Islet precursor cell (in vitro differentiated cells): ENCODE data around the gene PCDHA5.
"Not testable (repeated sequence)": the region's sequence is repeated elsewhere in the genome, so short reads cannot be mapped to it uniquely, and the experiment has no call there.

Experiments used
- DNase-seq: peaks from one replicate; pipeline ENCODE4 v3.0.0-alpha.2; 2018

PCDHA5 gene

DNA sequence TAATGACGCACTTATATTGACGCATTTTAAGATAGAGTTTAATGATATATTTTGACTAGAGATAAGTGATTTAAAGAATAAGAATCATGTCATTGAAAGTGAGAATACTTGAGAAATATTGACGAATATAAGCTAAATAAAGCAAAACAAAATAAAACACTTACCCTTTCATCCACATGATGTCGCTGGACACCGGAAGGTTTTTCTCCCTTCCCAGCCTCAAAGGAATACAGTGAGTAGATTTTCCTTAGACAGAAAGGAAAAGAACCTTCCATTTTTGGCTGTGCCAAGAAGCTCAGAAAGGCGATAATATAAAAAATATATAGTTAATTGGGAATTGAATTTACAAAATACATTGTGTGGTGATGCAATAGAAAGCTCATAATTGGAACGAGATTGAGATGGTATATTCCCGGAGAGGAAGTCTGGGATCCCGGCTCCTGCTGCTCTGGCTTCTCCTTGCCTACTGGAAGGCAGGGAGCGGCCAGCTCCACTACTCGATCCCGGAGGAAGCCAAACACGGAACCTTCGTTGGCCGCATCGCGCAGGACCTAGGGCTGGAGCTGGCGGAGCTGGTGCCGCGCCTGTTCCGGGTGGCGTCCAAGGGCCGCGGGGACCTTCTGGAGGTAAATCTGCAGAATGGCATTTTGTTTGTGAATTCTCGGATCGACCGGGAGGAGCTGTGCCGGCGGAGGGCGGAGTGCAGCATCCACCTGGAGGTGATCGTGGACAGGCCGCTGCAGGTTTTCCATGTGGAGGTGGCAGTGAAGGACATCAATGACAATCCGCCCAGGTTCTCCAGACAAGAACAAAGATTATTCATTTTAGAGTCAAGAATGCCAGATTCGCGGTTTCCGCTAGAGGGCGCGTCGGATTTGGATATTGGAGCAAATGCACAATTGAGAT lies at the start of gene PCDHA5:
TSS of gene PCDHA5 (plus strand) at position 239 of the 906 bp plus-strand sequence.
- DNase-seq: no peak

DNA sequence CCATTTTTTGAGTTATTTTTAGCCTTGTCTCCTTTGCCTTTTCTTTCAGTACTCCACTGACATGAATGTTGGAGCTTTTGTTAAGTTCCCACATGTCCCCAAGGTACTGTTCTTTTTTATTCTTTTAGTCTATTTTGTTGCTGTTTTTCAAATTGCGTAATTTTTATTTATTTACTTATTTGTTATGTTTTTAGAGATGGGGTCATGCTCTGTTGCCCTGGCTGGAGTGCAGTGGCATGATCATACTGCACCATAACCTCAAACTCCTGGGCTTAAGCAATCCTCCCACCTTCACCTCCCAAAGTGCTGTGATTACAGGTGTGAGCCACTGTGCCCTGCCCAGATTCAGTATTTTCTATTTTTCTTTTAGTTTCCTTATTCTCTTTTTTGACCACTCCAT lies 40.9 kb upstream of the PCDHA5 start:
- no peak for DNase-seq

DNA sequence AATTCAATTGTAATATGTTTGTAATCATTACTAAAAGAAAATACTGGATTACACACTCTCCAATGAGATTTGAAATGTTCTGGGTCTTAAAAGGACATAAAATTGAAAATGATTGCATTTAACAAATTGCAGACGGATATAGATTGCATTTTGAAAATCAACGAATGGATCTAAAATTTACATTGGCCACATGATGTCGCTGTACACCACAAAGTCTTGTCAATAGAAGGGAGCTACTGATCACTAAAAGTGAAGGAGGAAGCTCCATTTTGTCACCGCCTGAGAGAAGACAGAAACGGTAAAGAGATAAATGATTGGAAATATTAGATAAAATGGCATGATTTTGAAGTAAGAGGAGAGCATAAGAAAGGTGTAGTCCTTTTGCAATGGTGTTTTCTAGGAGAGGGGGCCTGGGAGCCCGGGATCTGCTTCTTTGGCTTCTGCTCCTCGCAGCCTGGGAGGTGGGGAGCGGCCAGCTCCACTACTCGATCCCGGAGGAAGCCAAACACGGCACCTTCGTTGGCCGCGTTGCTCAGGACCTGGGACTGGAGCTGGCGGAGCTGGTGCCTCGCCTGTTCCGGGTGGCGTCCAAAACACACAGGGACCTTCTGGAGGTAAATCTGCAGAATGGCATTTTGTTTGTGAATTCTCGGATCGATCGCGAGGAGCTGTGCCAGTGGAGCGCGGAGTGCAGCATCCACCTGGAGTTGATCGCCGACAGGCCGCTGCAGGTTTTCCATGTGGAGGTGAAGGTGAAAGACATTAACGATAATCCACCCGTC lies 35.3 kb upstream of the PCDHA5 start, which contains the start of gene PCDHA1:
TSS of gene PCDHA1 (plus strand) at position 236 of the 782 bp plus-strand sequence.
- no peak for DNase-seq

DNA sequence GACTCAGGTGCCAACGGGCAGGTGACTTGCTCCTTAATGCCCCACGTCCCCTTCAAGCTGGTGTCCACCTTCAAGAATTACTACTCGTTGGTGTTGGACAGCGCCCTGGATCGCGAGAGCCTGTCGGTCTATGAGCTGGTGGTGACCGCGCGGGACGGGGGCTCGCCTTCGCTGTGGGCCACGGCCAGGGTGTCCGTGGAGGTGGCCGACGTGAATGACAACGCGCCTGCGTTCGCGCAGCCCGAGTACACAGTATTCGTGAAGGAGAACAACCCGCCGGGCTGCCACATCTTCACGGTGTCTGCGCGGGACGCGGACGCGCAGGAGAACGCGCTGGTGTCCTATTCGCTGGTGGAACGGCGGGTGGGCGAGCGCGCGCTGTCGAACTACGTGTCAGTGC lies 34.0 kb upstream of the PCDHA5 start:
- DNase-seq: not testable (repeated sequence)

DNA sequence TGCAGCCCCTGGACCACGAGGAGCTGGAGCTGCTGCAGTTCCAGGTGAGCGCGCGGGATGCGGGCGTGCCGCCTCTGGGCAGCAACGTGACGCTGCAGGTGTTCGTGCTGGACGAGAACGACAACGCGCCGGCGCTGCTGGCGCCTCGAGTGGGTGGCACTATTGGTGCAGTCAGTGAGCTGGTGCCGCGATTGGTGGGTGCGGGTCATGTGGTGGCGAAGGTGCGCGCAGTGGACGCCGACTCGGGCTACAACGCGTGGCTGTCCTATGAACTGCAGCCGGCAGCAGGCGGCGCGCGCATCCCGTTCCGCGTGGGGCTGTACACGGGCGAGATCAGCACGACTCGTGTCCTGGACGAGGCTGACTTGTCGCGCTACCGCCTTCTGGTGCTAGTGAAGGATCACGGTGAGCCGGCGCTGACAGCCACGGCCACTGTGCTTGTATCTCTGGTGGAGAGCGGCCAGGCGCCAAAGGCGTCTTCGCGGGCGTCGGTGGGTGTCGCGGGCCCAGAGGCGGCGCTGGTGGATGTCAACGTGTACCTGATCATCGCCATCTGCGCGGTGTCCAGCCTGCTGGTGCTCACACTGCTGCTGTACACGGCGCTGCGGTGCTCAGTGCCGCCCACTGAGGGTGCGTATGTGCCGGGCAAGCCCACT lies 33.4 kb upstream of the PCDHA5 start:
- DNase-seq: not testable (repeated sequence)

DNA sequence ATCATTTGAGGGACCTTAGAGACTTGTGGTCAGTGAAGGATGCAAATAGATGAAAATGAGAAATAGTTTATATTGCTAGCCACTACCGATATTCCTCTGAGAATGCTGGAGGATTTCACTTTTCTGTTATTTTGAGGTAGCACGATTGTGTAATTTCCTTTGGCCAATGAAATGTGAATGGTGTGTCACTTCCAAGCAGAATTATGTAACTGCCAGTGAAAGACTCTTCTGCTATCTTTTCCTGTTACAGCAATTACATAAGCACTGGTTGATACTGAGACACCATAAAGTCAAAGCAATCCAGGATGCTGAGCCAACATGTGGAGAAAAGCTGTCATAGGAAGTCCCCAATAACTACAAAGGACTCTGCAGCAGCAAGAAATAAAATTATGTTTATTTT lies 30.3 kb upstream of the PCDHA5 start:
- DNase-seq: no peak

DNA sequence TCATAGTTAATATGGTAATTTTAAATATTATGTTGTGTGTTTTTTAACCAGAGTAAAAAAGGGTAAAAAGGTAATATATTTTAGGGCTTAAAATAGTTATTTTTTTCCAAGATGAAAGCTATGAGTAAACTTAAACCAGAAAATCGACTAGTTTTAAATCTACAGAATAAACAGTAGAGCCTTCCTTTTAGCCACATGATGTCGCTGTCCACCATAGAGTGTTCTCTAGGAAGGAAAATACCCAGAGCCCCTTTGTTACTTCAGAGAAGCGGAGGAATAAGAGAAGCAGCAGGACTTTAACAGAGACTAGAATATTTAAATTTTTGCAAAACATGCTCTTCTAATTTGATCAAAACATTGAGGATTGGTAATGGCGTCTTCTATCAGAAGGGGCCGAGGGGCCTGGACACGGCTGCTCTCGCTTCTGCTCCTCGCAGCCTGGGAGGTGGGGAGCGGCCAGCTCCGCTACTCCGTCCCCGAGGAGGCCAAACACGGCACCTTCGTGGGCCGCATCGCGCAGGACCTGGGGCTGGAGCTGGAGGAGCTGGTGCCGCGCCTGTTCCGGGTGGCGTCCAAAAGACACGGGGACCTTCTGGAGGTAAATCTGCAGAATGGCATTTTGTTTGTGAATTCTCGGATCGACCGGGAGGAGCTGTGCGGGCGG lies 26.7 kb upstream of the PCDHA5 start, which contains the start of gene PCDHA2:
TSS of gene PCDHA2 (plus strand) at position 258 of the 664 bp plus-strand sequence.
- peak; percentile 56 for DNase-seq

DNA sequence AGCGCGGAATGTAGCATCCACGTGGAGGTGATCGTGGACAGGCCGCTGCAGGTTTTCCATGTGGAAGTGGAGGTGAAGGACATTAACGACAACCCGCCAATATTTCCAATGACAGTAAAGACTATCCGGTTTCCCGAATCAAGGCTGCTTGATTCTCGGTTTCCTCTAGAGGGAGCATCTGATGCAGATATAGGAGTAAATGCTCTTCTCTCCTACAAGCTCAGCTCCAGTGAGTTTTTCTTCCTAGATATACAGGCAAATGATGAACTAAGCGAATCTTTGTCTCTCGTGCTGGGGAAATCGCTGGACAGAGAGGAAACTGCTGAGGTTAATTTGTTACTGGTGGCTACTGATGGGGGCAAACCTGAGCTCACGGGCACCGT lies 26.2 kb upstream of the PCDHA5 start:
- DNase-seq: peak; percentile 62

DNA sequence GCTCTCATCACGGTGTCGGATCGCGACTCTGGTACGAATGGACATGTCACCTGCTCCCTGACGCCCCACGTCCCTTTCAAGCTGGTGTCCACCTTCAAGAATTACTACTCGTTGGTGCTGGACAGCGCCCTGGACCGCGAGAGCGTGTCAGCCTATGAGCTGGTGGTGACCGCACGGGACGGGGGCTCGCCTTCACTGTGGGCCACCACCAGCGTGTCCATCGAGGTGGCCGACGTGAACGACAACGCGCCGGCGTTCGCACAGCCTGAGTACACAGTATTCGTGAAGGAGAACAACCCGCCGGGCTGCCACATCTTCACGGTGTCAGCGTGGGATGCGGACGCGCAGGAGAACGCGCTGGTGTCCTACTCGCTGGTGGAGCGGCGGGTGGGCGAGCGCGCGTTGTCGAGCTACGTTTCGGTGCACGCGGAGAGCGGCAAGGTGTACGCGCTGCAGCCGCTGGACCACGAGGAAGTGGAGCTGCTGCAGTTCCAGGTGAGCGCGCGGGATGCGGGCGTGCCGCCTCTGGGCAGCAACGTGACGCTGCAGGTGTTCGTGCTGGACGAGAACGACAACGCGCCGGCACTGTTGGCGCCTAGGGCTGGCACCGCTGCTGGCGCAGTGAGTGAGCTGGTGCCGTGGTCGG lies 25.2 kb upstream of the PCDHA5 start:
- not testable (repeated sequence) for DNase-seq

DNA sequence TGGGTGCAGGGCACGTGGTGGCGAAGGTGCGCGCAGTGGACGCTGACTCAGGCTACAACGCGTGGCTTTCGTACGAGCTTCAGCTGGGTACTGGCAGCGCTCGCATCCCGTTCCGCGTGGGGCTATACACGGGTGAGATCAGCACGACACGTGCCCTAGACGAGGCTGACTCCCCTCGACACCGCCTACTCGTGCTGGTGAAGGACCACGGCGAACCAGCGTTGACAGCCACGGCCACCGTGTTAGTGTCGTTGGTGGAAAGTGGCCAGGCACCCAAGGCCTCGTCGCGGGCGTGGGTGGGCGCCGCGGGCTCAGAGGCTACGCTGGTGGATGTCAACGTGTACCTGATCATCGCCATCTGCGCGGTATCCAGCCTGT lies 24.7 kb upstream of the PCDHA5 start:
- no peak for DNase-seq

DNA sequence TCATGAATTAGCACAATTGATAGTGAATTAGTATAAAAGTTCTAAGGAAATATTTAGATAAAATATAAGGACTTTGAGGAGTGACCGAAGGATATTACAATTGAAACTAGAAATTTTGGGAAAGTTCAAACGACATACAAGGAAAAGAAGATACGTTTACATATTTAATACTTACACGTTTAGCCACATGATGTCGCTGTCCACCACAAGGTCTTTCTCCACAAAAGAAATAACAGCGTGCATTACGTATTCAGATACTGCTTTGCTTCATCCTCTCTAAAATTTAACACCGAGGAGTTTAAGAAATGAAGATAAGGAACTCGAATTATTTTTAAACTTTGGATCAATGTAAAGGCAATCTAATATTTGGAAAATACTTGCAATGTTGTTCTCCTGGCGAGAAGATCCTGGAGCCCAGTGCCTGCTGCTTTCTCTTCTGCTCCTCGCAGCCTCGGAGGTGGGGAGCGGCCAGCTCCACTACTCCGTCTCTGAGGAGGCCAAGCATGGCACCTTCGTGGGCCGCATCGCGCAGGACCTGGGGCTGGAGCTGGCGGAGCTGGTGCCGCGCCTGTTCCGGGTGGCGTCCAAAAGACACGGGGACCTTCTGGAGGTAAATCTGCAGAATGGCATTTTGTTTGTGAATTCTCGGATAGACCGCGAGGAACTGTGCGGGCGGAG lies 20.5 kb upstream of the PCDHA5 start, which contains the start of gene PCDHA3:
TSS of gene PCDHA3 (plus strand) at position 242 of the 678 bp plus-strand sequence.
- DNase-seq: no peak

DNA sequence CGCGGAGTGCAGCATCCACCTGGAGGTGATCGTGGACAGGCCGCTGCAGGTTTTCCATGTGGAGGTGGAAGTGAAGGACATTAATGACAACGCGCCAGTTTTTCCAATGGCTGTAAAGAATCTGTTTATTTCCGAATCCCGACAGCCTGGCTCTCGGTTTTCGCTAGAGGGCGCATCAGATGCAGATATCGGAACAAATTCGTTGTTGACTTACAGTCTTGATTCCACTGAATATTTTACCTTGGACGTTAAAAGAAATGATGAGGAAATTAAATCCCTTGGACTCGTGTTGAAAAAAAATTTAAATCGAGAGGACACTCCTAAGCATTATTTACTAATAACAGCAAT lies 19.9 kb upstream of the PCDHA5 start:
- DNase-seq: no peak

DNA sequence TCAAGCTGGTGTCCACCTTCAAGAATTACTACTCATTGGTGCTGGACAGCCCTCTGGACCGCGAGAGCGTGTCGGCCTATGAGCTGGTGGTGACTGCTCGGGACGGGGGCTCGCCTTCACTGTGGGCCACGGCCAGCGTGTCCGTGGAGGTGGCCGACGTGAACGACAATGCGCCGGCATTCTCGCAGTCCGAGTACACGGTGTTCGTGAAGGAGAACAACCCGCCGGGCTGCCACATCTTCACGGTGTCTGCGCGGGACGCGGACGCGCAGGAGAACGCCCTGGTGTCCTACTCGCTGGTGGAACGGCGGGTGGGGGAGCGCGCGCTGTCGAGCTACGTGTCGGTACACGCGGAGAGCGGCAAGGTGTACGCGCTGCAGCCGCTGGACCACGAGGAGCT lies 19.0 kb upstream of the PCDHA5 start:
- DNase-seq: not testable (repeated sequence)

DNA sequence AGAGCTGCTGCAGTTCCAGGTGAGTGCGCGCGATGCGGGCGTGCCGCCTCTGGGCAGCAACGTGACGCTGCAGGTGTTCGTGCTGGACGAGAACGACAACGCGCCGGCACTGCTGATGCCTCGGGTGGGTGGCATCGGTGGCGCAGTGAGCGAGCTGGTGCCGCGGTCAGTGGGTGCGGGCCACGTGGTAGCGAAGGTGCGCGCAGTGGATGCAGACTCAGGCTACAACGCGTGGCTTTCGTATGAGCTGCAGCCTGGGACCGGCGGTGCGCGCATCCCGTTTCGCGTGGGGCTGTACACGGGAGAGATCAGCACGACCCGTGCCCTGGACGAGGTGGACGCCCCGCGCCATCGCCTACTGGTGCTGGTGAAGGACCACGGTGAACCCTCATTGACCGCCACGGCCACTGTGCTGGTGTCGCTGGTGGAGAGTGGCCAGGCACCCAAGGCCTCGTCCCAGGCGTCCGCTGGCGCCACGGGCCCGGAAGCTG lies 18.6 kb upstream of the PCDHA5 start:
- no peak for DNase-seq

DNA sequence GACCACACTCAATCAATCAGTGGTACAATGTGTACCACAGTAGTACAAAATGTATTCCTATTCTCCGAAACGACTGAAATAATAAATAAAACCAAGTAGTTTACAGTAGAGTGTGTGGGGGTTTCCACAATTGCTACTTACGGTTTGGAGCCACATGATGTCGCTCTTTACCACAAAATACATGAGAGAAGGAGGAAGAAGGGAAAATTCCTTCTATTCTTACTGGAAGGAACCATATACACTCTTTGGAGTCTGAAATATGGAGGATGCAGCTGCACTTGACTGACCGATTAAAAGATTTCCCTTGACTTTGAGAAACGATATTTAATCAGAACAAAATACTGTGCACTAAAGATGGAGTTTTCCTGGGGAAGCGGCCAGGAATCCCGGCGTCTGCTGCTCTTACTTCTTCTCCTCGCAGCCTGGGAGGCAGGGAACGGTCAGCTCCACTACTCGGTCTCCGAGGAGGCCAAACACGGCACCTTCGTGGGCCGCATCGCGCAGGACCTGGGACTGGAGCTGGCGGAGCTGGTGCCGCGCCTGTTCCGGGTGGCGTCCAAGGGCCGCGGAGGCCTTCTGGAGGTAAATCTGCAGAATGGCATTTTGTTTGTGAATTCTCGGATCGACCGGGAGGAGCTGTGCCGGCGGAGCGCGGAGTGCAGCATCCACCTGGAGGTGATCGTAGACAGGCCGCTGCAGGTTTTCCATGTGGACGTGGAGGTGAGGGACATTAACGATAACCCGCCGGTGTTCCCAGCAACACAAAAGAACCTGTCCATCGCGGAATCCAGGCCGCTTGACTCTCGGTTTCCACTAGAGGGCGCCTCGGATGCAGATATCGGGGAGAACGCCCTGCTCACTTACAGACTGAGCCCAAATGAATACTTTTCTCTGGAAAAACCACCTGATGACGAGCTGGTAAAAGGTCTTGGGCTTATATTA lies 14.3 kb upstream of the PCDHA5 start, which contains the start of gene PCDHA4:
TSS of gene PCDHA4 (plus strand) at position 235 of the 942 bp plus-strand sequence.
- peak; percentile 87 for DNase-seq

DNA sequence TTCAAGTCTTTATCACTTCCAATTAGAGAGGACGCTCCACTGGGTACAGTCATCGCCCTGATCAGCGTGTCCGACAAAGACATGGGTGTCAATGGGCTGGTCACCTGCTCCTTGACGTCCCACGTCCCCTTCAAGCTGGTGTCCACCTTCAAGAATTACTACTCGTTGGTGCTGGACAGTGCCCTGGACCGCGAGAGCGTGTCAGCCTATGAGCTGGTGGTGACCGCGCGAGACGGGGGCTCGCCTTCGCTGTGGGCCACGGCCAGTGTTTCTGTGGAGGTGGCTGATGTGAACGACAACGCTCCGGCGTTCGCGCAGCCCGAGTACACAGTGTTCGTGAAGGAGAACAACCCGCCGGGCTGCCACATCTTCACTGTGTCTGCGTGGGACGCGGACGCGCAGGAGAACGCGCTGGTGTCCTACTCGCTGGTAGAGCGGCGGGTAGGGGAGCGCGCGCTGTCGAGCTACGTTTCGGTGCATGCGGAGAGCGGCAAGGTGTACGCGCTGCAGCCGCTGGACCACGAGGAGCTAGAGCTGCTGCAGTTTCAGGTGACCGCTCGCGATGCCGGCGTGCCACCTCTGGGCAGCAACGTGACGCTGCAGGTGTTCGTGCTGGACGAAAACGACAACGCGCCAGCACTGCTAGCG lies 13.0 kb upstream of the PCDHA5 start:
- not testable (repeated sequence) for DNase-seq

DNA sequence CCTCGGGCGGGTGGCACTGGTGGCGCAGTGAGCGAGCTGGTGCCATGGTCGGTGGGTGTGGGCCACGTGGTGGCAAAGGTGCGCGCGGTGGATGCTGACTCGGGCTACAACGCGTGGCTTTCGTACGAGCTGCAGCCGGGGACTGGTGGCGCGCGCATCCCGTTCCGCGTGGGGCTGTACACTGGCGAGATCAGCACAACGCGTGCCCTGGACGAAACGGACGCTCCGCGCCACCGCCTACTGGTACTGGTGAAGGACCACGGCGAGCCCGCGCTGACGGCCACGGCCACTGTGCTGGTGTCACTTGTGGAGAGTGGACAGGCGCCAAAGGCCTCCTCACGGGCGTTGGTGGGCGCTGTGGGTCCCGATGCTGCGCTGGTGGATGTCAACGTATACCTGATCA lies 12.5 kb upstream of the PCDHA5 start:
- no peak for DNase-seq

DNA sequence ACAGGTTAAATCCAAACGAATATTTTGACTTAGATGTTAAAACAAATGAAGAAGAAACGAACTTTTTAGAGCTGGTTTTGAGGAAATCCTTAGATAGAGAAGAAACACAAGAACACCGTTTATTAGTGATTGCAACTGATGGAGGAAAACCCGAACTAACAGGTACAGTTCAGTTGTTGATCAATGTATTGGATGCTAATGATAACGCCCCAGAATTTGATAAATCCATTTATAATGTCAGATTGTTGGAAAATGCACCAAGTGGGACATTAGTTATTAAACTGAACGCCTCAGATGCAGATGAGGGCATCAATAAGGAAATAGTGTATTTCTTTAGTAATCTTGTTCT lies 842 bp downstream of the PCDHA5 start:
- no peak for DNase-seq

DNA sequence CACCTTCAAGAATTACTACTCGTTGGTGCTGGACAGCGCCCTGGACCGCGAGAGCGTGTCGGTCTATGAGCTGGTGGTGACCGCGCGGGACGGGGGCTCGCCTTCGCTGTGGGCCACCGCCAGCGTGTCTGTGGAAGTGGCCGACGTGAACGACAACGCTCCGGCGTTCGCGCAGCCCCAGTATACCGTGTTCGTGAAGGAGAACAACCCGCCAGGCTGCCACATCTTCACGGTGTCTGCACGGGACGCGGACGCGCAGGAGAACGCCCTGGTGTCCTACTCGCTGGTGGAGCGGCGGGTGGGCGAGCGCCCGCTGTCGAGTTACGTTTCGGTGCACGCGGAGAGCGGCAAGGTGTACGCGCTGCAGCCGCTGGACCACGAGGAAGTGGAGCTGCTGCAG lies 1.6 kb downstream of the PCDHA5 start:
- not testable (repeated sequence) for DNase-seq

DNA sequence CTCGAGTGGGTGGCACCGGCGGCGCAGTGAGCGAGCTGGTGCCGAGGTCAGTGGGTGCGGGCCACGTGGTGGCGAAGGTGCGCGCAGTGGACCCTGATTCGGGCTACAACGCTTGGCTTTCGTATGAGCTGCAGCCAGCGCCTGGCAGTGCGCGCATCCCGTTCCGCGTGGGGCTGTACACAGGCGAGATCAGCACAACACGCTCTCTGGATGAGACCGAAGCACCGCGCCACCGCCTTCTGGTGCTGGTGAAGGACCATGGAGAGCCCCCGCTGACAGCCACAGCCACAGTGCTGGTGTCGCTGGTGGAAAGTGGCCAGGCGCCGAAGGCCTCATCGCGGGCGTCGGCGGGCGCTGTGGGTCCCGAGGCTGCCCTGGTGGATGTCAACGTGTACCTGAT lies 2.1 kb downstream of the PCDHA5 start:
- no peak for DNase-seq
